Retinal pigment epithelial cell (primary cell): ENCODE results near the gene NPAS3.

ENCODE experiments used
- DNase-seq: peaks from one replicate; pipeline ENCODE4 v3.0.0-alpha.2; 2010; ENCODE audit warnings: low read depth
- H3K4me3 ChIP-seq: 2 replicates; pipeline ENCODE4 v1.5.1; 2011; ENCODE audit warnings: mild to moderate bottlenecking, low read length, control low read depth, moderate library complexity
- CTCF ChIP-seq: conservative IDR thresholded peaks from 2 replicates; pipeline ENCODE4 v1.5.1; 2011; ENCODE audit warnings: low read depth, low read length, control low read depth, inconsistent platforms

Gene NPAS3

GRCh38 chr14:33539918-33540357 lies 601.3 kb downstream of the NPAS3 start:
- TF ChIP-seq CTCF = no peak
- DNase-seq = no peak
- H3K4me3 ChIP-seq = no peak overlapping the region

- TF ChIP-seq CTCF = no peak
- DNase-seq = no peak
- no peak overlapping the region for H3K4me3 ChIP-seq
These were observed 602.5 kb downstream of the NPAS3 start for GRCh38 chr14:33541171-33541570.

DNA sequence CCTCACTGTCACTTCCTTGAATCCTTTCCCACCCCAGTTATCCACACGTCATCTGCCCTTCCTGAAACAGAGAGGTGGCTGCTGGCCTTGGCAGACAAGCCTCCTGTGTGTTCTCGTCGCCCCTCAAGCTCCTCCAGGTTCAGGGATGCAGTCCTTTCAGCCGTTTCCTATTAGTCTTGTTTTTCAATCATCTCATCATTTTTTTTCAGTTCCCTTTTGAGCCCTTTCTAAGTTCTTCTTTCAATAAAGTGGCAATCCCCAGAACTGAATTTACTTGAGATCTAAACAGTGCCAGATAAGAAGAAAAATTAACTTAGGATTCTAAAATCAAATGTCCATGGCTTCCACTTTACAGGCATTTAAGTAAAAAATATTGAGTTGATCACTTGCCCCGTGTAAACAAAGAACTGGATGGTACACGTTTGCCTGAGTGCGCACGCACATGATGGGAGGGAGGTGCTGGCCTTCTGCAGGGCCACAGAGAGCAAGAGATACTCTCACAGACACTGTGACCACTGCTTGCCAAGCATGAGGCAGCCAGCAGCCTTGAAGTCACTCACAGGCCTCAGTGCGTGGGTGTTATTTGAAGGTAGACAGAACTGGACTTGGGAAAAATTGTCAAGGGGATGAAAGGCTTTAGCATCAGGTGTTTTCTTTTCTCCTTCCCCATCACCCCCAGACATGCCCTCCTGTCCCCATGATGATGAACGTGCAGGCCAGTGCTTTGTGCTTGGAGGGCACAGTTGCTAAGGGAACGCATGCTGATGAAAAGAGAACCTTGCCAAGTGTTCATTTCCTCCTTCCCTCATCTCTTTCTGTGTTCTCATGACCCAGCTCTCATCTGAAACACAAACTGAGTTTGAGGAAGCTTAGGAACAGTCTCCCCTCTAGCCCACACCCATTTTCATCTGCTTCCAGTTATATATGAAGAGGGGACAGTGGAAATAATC lies 603.9 kb downstream of the NPAS3 start:
- no peak for TF ChIP-seq CTCF
- no peak overlapping the region for H3K4me3 ChIP-seq
- no peak for DNase-seq

GRCh38 chr14:33545696-33546095 lies 607.0 kb downstream of the NPAS3 start:
- no peak overlapping the region for H3K4me3 ChIP-seq
- TF ChIP-seq CTCF = no peak
- no peak for DNase-seq

- DNase-seq = no peak
- H3K4me3 ChIP-seq = no peak overlapping the region
- no peak for TF ChIP-seq CTCF
These were observed 609.9 kb downstream of the NPAS3 start for GRCh38 chr14:33548606-33549005.

- H3K4me3 ChIP-seq = no peak overlapping the region
- no peak for DNase-seq
- no peak for TF ChIP-seq CTCF
These were observed 613.3 kb downstream of the NPAS3 start for GRCh38 chr14:33551963-33552362.
